Measurements from ENCODE around the gene GALNTL6. TPM values are rescaled to one million over a fixed set of nuclear protein-coding genes. Genes with fewer than 3 reads are reported as not detected.

Gene GALNTL6
- total and polyA plus RNA-seq, 4 donors, result 0.08 to 0.09 (median 0.09) TPM; not detected in 1

- Histone ChIP-seq H3K9me3 (ENCODE audit: control insufficient read depth in 4 of 4, insufficient read depth in 3 of 4, low read length in 3 of 4) (no peaks in the 10 kb centered on the region), H3K9ac (ENCODE audit: insufficient read depth in 1 of 2, low read length in 2 of 2) (no peak overlapping the region), H3K27ac (ENCODE audit: low read depth in 1 of 2, low read length in 1 of 2) (no peak overlapping the region), H3K27me3 (ENCODE audit: control insufficient read depth in 3 of 3, insufficient read depth in 3 of 3, low read length in 2 of 3) (no peaks in the 10 kb centered on the region), H3K4me1 (ENCODE audit: control insufficient read depth in 5 of 5, insufficient read depth in 5 of 5, low read length in 5 of 5) (no peaks in the 10 kb centered on the region), H3K4me3 (no peak overlapping the region), H3K36me3 (ENCODE audit: control insufficient read depth in 4 of 4, insufficient read depth in 4 of 4, low read length in 4 of 4) (no peaks in the 10 kb centered on the region)
- 59 to 75% methylated on average over 2 of the region's 2 CpGs for WGBS, 2 donors
- no peak for TF ChIP-seq CTCF (IDR thresholded peaks at IDR 0.05; ENCODE audit: control extremely low read depth, extremely low read depth)
- no peak for ATAC-seq (ENCODE audit: insufficient read depth, low FRiP score)
- no peak for DNase-seq
Measured at GRCh38 chr4:172163215-172163614, 350.0 kb downstream of the GALNTL6 start.

- ATAC-seq (ENCODE audit: insufficient read depth, low FRiP score) (no peak), DNase-seq (no peak)
- 62 to 76% methylated on average over 2 of the region's 2 CpGs for WGBS, 2 donors
- Histone ChIP-seq H3K9ac (ENCODE audit: insufficient read depth in 1 of 2, low read length in 2 of 2) (no peak overlapping the region), H3K4me1 (ENCODE audit: control insufficient read depth in 5 of 5, insufficient read depth in 5 of 5, low read length in 5 of 5) (no peaks in the 10 kb centered on the region), H3K4me3 (no peak overlapping the region), H3K27me3 (ENCODE audit: control insufficient read depth in 3 of 3, insufficient read depth in 3 of 3, low read length in 2 of 3) (no peaks in the 10 kb centered on the region), H3K27ac (ENCODE audit: low read depth in 1 of 2, low read length in 1 of 2) (no peak overlapping the region), H3K36me3 (ENCODE audit: control insufficient read depth in 4 of 4, insufficient read depth in 4 of 4, low read length in 4 of 4) (no peaks in the 10 kb centered on the region), H3K9me3 (ENCODE audit: control insufficient read depth in 4 of 4, insufficient read depth in 3 of 4, low read length in 3 of 4) (no peaks in the 10 kb centered on the region)
- no peak for TF ChIP-seq CTCF (IDR thresholded peaks at IDR 0.05; ENCODE audit: control extremely low read depth, extremely low read depth)
Measured at GRCh38 chr4:172168888-172169287, 355.7 kb downstream of the GALNTL6 start.

GRCh38 chr4:172169871-172170270, 356.7 kb downstream of the GALNTL6 start:
- Histone ChIP-seq H3K36me3 (ENCODE audit: control insufficient read depth in 4 of 4, insufficient read depth in 4 of 4, low read length in 4 of 4) (no peaks in the 10 kb centered on the region), H3K9ac (ENCODE audit: insufficient read depth in 1 of 2, low read length in 2 of 2) (no peak overlapping the region), H3K9me3 (ENCODE audit: control insufficient read depth in 4 of 4, insufficient read depth in 3 of 4, low read length in 3 of 4) (no peaks in the 10 kb centered on the region), H3K4me1 (ENCODE audit: control insufficient read depth in 5 of 5, insufficient read depth in 5 of 5, low read length in 5 of 5) (no peaks in the 10 kb centered on the region), H3K27ac (ENCODE audit: low read depth in 1 of 2, low read length in 1 of 2) (no peak overlapping the region), H3K27me3 (ENCODE audit: control insufficient read depth in 3 of 3, insufficient read depth in 3 of 3, low read length in 2 of 3) (no peaks in the 10 kb centered on the region), H3K4me3 (no peak overlapping the region)
- WGBS, 2 donors, result 76 to 85% methylated on average over 1 of the region's 1 CpG
- no peak for TF ChIP-seq CTCF (IDR thresholded peaks at IDR 0.05; ENCODE audit: control extremely low read depth, extremely low read depth)
- DNase-seq (no peak), ATAC-seq (ENCODE audit: insufficient read depth, low FRiP score) (no peak)

- Histone ChIP-seq H3K27ac (ENCODE audit: low read depth in 1 of 2, low read length in 1 of 2) (no peak overlapping the region), H3K36me3 (ENCODE audit: control insufficient read depth in 4 of 4, insufficient read depth in 4 of 4, low read length in 4 of 4) (no peaks in the 10 kb centered on the region), H3K4me1 (ENCODE audit: control insufficient read depth in 5 of 5, insufficient read depth in 5 of 5, low read length in 5 of 5) (no peaks in the 10 kb centered on the region), H3K27me3 (ENCODE audit: control insufficient read depth in 3 of 3, insufficient read depth in 3 of 3, low read length in 2 of 3) (no peaks in the 10 kb centered on the region), H3K9me3 (ENCODE audit: control insufficient read depth in 4 of 4, insufficient read depth in 3 of 4, low read length in 3 of 4) (no peaks in the 10 kb centered on the region), H3K4me3 (no peak overlapping the region), H3K9ac (ENCODE audit: insufficient read depth in 1 of 2, low read length in 2 of 2) (no peak overlapping the region)
- TF ChIP-seq CTCF (IDR thresholded peaks at IDR 0.05; ENCODE audit: control extremely low read depth, extremely low read depth), result no peak
- ATAC-seq (ENCODE audit: insufficient read depth, low FRiP score) (no peak), DNase-seq (peak in 1 of 3 donors; percentile 9)
- WGBS, 2 donors, result 71 to 82% methylated on average over 4 of the region's 4 CpGs
Measured at GRCh38 chr4:172173206-172173605, 360.0 kb downstream of the GALNTL6 start.
